Calu3 (cell line): ENCODE results near the gene VWCE. TPM values are rescaled to one million over a fixed set of nuclear protein-coding genes. Genes with fewer than 3 reads are reported as not detected.

Experiments used
- BruUV-seq: library from RNA; stranded (reverse); fragments of 400-500 nt; replicated peaks from 2 replicates; lab custom pipeline; 2021; lab: Mats Ljungman, UMichigan
- CTCF ChIA-PET: fragments of 300-600 bp; sonication (Branson Sonifier 250); formaldehyde crosslinking; loops from one replicate; lab custom pipeline; 2022; ENCODE audit warnings: antibody characterized with exemption; lab: Charles Lee
- DNase-seq: peaks from one replicate; pipeline ENCODE4 v3.0.0; 2022
- H3K27ac Mint-ChIP-seq: one replicate; pipeline ENCODE4 v1.8.0; 2022; ENCODE audit warnings: mixed read lengths; ENCODE audit not compliant: unreplicated experiment
- H3K27me3 Mint-ChIP-seq: one replicate; pipeline ENCODE4 v1.8.0; 2022; ENCODE audit warnings: mixed read lengths; ENCODE audit not compliant: unreplicated experiment
- H3K36me3 Mint-ChIP-seq: one replicate; pipeline ENCODE4 v1.8.0; 2022; ENCODE audit warnings: mild to moderate bottlenecking, moderate library complexity, mixed read lengths; ENCODE audit not compliant: insufficient read depth, unreplicated experiment
- H3K4me1 Mint-ChIP-seq: one replicate; pipeline ENCODE4 v1.8.0; 2022; ENCODE audit warnings: mild to moderate bottlenecking, low read depth, mixed read lengths; ENCODE audit not compliant: unreplicated experiment
- H3K4me3 Mint-ChIP-seq: one replicate; pipeline ENCODE4 v1.8.0; 2022; ENCODE audit warnings: mild to moderate bottlenecking, low read depth, moderate library complexity, mixed read lengths; ENCODE audit not compliant: unreplicated experiment
- H3K9me3 Mint-ChIP-seq: one replicate; pipeline ENCODE4 v1.8.0; 2022; ENCODE audit warnings: low read depth, mixed read lengths; ENCODE audit not compliant: unreplicated experiment
- CTCF ChIP-seq: fragments of 200-600 bp; IDR thresholded peaks from one replicate; pipeline ENCODE4 v1.8.0; 2022; ENCODE audit warnings: antibody characterized with exemption; ENCODE audit not compliant: unreplicated experiment
- intact Hi-C: fragments of 100-400 bp; cut with micrococcal nuclease; formaldehyde crosslinking; loops from one replicate; pipeline ENCODE4 v1.10.0; 2022; ENCODE audit not compliant: unreplicated experiment
- total RNA-seq: library from RNA; stranded (reverse); gene quantifications from 2 replicates; pipeline ENCODE4 v1.2.3, GENCODE V29; 2022

VWCE gene
- total RNA-seq, 1 experiment from 2014 or later = 0.66 TPM

GRCh38 chr11:61337706-61338470, 42.8 kb upstream of the VWCE start:
- no peaks in the 10 kb centered on the region for H3K4me1 Mint-ChIP-seq
- H3K4me3 Mint-ChIP-seq = no peak overlapping the region
- DNase-seq = no peak
- H3K27me3 Mint-ChIP-seq = no peaks in the 10 kb centered on the region
- no peak for TF ChIP-seq CTCF
- intact Hi-C loops = loop anchor here (10.0 kb wide), 1 partner anchor 83 kb away; no protein-coding TSS in a partner anchor
- no TSS peak for BruUV-seq
- no peaks in the 10 kb centered on the region for H3K9me3 Mint-ChIP-seq
- peaks cover 30% of the 10 kb centered on the region for H3K36me3 Mint-ChIP-seq
- H3K27ac Mint-ChIP-seq = no peak overlapping the region
- CTCF ChIA-PET = interaction anchor here (2.7 kb wide), 1 partner anchor 24 kb away, joined by 23 read pairs; the partner anchor contains the start of genes CYB561A3 and TMEM138

- peak; percentile 90 for TF ChIP-seq CTCF
- peaks cover 38% of the 10 kb centered on the region for H3K36me3 Mint-ChIP-seq
- CTCF ChIA-PET = interaction anchor here (0.5 to 2.7 kb wide), 14 partner anchors 10 to 1509 kb away, joined by 3 to 64 read pairs (median 4); partner anchors contain the start of genes CYB561A3, TMEM109, TMEM138 and TMEM216
- peaks cover 8% of the 10 kb centered on the region for H3K4me1 Mint-ChIP-seq
- H3K4me3 Mint-ChIP-seq = no peak overlapping the region
- H3K9me3 Mint-ChIP-seq = no peaks in the 10 kb centered on the region
- no TSS peak for BruUV-seq
- H3K27ac Mint-ChIP-seq = no peak overlapping the region
- DNase-seq = peak; percentile 90
- intact Hi-C loops = loop anchor here (1.0 to 10.0 kb wide), 2 partner anchors 49 to 82 kb away; no protein-coding TSS in a partner anchor
- H3K27me3 Mint-ChIP-seq = no peaks in the 10 kb centered on the region
Observed at GRCh38 chr11:61336171-61336935, 41.2 kb upstream of the VWCE start.

GRCh38 chr11:61335355-61335710, 40.2 kb upstream of the VWCE start:
- H3K4me3 Mint-ChIP-seq = no peak overlapping the region
- intact Hi-C loops = loop anchor here (10.0 kb wide), 1 partner anchor 81 kb away; no protein-coding TSS in a partner anchor
- no peaks in the 10 kb centered on the region for H3K9me3 Mint-ChIP-seq
- H3K4me1 Mint-ChIP-seq = peaks cover 13% of the 10 kb centered on the region
- H3K36me3 Mint-ChIP-seq = peaks cover 43% of the 10 kb centered on the region
- no peaks in the 10 kb centered on the region for H3K27me3 Mint-ChIP-seq
- CTCF ChIA-PET = interaction anchor here (1.3 to 1.5 kb wide), 5 partner anchors 49 to 303 kb away, joined by 3 to 64 read pairs (median 5); no protein-coding TSS in a partner anchor
- no peak for TF ChIP-seq CTCF
- no peak overlapping the region for H3K27ac Mint-ChIP-seq
- DNase-seq = no peak
- BruUV-seq = no TSS peak
